CD8-positive, alpha-beta memory T cell (primary cell): ENCODE data around the gene TLCD5. TPM values are rescaled to one million over a fixed set of nuclear protein-coding genes. Genes with fewer than 3 reads are reported as not detected.

ENCODE experiments used
- CTCF ChIA-PET: fragments of 350-600 bp; sonication (Branson Sonifier 250); formaldehyde crosslinking; loops from one replicate; lab custom pipeline; 2021; ENCODE audit warnings: antibody characterized with exemption; lab: Charles Lee
- POLR2A ChIA-PET: fragments of 350-600 bp; sonication (Branson Sonifier 250); formaldehyde crosslinking; loops from one replicate; lab custom pipeline; 2021; ENCODE audit warnings: antibody characterized with exemption; lab: Charles Lee
- DNase-seq, 5 donors: peaks; one replicate each; pipeline versions ENCODE4 v3.0.0 to v3.0.0-alpha.2; 2020 to 2022; ENCODE audit warnings: mixed read lengths in 1 of 5
- H3K27ac ChIP-seq: one replicate; pipeline ENCODE4 v1.7.0; 2013; ENCODE audit warnings: low read depth, mild to moderate bottlenecking, low read length, moderate library complexity
- H3K27me3 ChIP-seq: 2 replicates; pipeline ENCODE4 v1.7.0; 2013; ENCODE audit warnings: low read length, mild to moderate bottlenecking; ENCODE audit not compliant: insufficient read depth, poor library complexity, severe bottlenecking
- H3K36me3 ChIP-seq: 2 replicates; pipeline ENCODE4 v1.7.0; 2013; ENCODE audit warnings: mild to moderate bottlenecking, low read length, moderate library complexity; ENCODE audit not compliant: insufficient read depth
- H3K4me1 ChIP-seq: 2 replicates; pipeline ENCODE4 v1.7.0; 2013; ENCODE audit warnings: mild to moderate bottlenecking, low read length, moderate library complexity; ENCODE audit not compliant: insufficient read depth
- H3K4me3 ChIP-seq: 2 replicates; pipeline ENCODE4 v1.7.0; 2013; ENCODE audit warnings: mild to moderate bottlenecking, low read length
- H3K9me3 ChIP-seq: 2 replicates; pipeline ENCODE4 v1.7.0; 2013; ENCODE audit warnings: mild to moderate bottlenecking, low read length
- H3K27ac Mint-ChIP-seq, 8 donors: one replicate each; pipeline ENCODE4 v1.8.0; 2020 to 2021; ENCODE audit warnings: mixed read lengths in 8 of 8, mild to moderate bottlenecking in 6 of 8, inconsistent platforms in 3 of 8, moderate library complexity in 3 of 8
- H3K27me3 Mint-ChIP-seq, 2 donors: one replicate each; pipeline ENCODE4 v1.8.0; 2020 to 2021; ENCODE audit warnings: mixed read lengths in 2 of 2, mild to moderate bottlenecking in 1 of 2, moderate library complexity in 1 of 2
- H3K36me3 Mint-ChIP-seq, 3 donors: one replicate each; pipeline ENCODE4 v1.8.0; 2020 to 2021; ENCODE audit warnings: mixed read lengths in 3 of 3, inconsistent platforms in 1 of 3, mild to moderate bottlenecking in 1 of 3
- H3K4me1 Mint-ChIP-seq, 3 donors: one replicate each; pipeline ENCODE4 v1.8.0; 2020 to 2021; ENCODE audit warnings: mixed read lengths in 3 of 3, inconsistent platforms in 1 of 3, mild to moderate bottlenecking in 1 of 3
- H3K4me3 Mint-ChIP-seq, 7 donors: one replicate each; pipeline ENCODE4 v1.8.0; 2020 to 2021; ENCODE audit warnings: mixed read lengths in 7 of 7, mild to moderate bottlenecking in 6 of 7, moderate library complexity in 4 of 7, inconsistent platforms in 2 of 7
- H3K9me3 Mint-ChIP-seq, 5 donors: one replicate each; pipeline ENCODE4 v1.8.0; 2020 to 2022; ENCODE audit warnings: mixed read lengths in 5 of 5, mild to moderate bottlenecking in 3 of 5, moderate library complexity in 2 of 5, inconsistent platforms in 1 of 5
- polyA plus RNA-seq: library from polyadenylated mRNA; unstranded; fragments of 300-500 nt; fragmentation: Illumina TruSeq; gene quantifications from one replicate; pipeline ENCODE4 v1.2.3, GENCODE V29; 2021
- total RNA-seq, 2 experiments: library from RNA; stranded (reverse); gene quantifications; one replicate each; pipeline ENCODE4 v1.2.3, GENCODE V29; 2021

The TLCD5 gene
- total and polyA plus RNA-seq, 3 experiments from 2014 or later: 0.16 to 1.7 (median 1.5) TPM

DNA sequence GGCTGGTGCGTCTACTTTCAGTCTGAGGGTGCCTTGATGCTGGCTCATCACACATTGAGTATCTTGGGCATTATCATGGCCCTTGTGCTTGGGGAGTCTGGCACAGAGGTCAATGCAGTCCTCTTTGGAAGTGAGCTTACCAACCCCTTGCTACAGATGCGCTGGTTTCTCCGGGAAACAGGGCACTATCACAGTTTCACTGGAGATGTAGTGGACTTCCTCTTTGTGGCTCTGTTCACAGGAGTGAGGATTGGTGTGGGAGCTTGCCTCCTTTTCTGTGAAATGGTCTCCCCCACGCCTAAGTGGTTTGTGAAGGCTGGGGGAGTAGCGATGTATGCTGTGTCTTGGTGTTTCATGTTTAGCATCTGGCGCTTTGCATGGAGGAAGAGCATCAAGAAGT lies 4.9 kb downstream of the TLCD5 start:
- no peak for DNase-seq
- Histone ChIP-seq H3K9me3 (no peaks in the 10 kb centered on the region), H3K36me3 (no peaks in the 10 kb centered on the region), H3K4me1 (peaks cover 2% of the 10 kb centered on the region), H3K4me3 (no peak overlapping the region), H3K27ac (no peak overlapping the region), H3K27me3 (peaks cover 18% of the 10 kb centered on the region)
- Mint-ChIP-seq H3K9me3 (no peaks in the 10 kb centered on the region), H3K36me3 (no peaks in the 10 kb centered on the region), H3K27ac (no peak overlapping the region), H3K4me3 (no peak overlapping the region), H3K27me3 (peaks cover 36 to 54% of the 10 kb centered on the region in 2 donors), H3K4me1 (peaks cover 22 to 28% (median 25%) of the 10 kb centered on the region in 3 donors)
- ChIA-PET CTCF (no interaction called here), POLR2A (no interaction called here)

- ChIA-PET POLR2A (no interaction called here), CTCF (interaction anchor here (1.8 to 5.1 kb wide), 2 partner anchors 14 to 354 kb away, joined by 6 to 46 read pairs; no protein-coding TSS in a partner anchor)
- peaks cover 16 to 23% (median 21%) of the 10 kb centered on the region in 3 donors for H3K4me1 Mint-ChIP-seq
- Histone ChIP-seq H3K4me3 (no peak overlapping the region), H3K9me3 (no peaks in the 10 kb centered on the region), H3K27ac (no peak overlapping the region), H3K36me3 (no peaks in the 10 kb centered on the region), H3K27me3 (peaks cover 8% of the 10 kb centered on the region), H3K4me1 (peaks cover 8% of the 10 kb centered on the region)
- H3K36me3 Mint-ChIP-seq: no peaks in the 10 kb centered on the region
- DNase-seq: no peak
- H3K9me3 Mint-ChIP-seq: no peaks in the 10 kb centered on the region
- peaks cover 31 to 43% of the 10 kb centered on the region in 2 donors for H3K27me3 Mint-ChIP-seq
- H3K4me3 Mint-ChIP-seq: no peak overlapping the region
- H3K27ac Mint-ChIP-seq: no peak overlapping the region
Measured at GRCh38 chr11:120331301-120331996, 6.3 kb downstream of the TLCD5 start.

- Histone ChIP-seq H3K36me3 (no peaks in the 10 kb centered on the region), H3K4me3 (no peak overlapping the region), H3K4me1 (peaks cover 22% of the 10 kb centered on the region), H3K27ac (no peak overlapping the region), H3K9me3 (no peaks in the 10 kb centered on the region), H3K27me3 (peaks cover 14% of the 10 kb centered on the region)
- Mint-ChIP-seq H3K27ac (peak overlapping the region in 1 of 8 donors; percentile 32), H3K36me3 (peaks cover 0 to 4% (median 0%) of the 10 kb centered on the region in 3 donors), H3K4me3 (no peak overlapping the region), H3K27me3 (peaks cover 26 to 41% of the 10 kb centered on the region in 2 donors), H3K4me1 (peaks cover 16 to 23% (median 22%) of the 10 kb centered on the region in 3 donors), H3K9me3 (peaks cover 0 to 3% (median 0%) of the 10 kb centered on the region in 5 donors)
- CTCF ChIA-PET: interaction anchor here (0.7 to 5.1 kb wide), 4 partner anchors 15 to 352 kb away, joined by 3 to 46 read pairs (median 6); no protein-coding TSS in a partner anchor
- no peak for DNase-seq
- POLR2A ChIA-PET: no interaction called here
Measured at GRCh38 chr11:120332822-120333716, 8.0 kb downstream of the TLCD5 start.

DNA sequence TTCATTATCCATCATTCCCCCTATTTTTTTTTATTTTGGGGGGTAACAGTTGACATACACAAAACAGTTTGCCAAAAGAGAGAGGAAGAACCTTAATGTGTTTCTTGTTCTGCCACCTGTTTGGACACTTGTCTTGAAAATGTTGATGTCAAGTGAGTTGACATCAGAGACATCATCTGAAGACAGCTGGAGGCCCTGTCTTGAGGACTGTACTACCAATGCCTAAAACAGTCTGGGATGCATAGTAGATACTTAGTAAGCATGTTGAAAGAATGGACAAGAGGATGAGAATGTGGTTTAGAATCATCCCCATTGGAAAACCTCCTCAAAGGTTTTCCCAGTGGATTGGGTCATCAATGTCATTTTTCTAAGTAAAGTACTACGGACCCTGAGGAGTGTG lies 8.7 kb downstream of the TLCD5 start:
- H3K9me3 Mint-ChIP-seq: peaks cover 0 to 3% (median 0%) of the 10 kb centered on the region in 5 donors
- Histone ChIP-seq H3K27me3 (peaks cover 16% of the 10 kb centered on the region), H3K9me3 (no peaks in the 10 kb centered on the region), H3K4me3 (no peak overlapping the region), H3K36me3 (no peaks in the 10 kb centered on the region), H3K4me1 (peaks cover 25% of the 10 kb centered on the region), H3K27ac (no peak overlapping the region)
- POLR2A ChIA-PET: no interaction called here
- H3K4me3 Mint-ChIP-seq: no peak overlapping the region
- peaks cover 19 to 30% (median 24%) of the 10 kb centered on the region in 3 donors for H3K4me1 Mint-ChIP-seq
- DNase-seq: no peak
- H3K27me3 Mint-ChIP-seq: peaks cover 22 to 45% of the 10 kb centered on the region in 2 donors
- CTCF ChIA-PET: interaction anchor here (0.7 to 5.1 kb wide), 7 partner anchors 9 to 363 kb away, joined by 4 to 46 read pairs (median 7); partner anchors contain the start of gene TLCD5
- no peak overlapping the region for H3K27ac Mint-ChIP-seq
- peaks cover 0 to 4% (median 0%) of the 10 kb centered on the region in 3 donors for H3K36me3 Mint-ChIP-seq

GRCh38 chr11:120334332-120334731 lies 9.2 kb downstream of the TLCD5 start:
- no peak for DNase-seq
- Mint-ChIP-seq H3K27me3 (peaks cover 22 to 44% of the 10 kb centered on the region in 2 donors), H3K36me3 (peaks cover 0 to 4% (median 0%) of the 10 kb centered on the region in 3 donors), H3K27ac (no peak overlapping the region), H3K4me1 (peaks cover 21 to 32% (median 28%) of the 10 kb centered on the region in 3 donors), H3K9me3 (peaks cover 0 to 3% (median 0%) of the 10 kb centered on the region in 5 donors), H3K4me3 (peak overlapping the region in 1 of 7 donors; percentile 64)
- ChIA-PET CTCF (interaction anchor here (0.7 to 5.1 kb wide), 8 partner anchors 9 to 362 kb away, joined by 4 to 46 read pairs (median 6); partner anchors contain the start of gene TLCD5), POLR2A (no interaction called here)
- Histone ChIP-seq H3K4me1 (peaks cover 25% of the 10 kb centered on the region), H3K27me3 (peaks cover 21% of the 10 kb centered on the region), H3K4me3 (no peak overlapping the region), H3K36me3 (no peaks in the 10 kb centered on the region), H3K27ac (no peak overlapping the region), H3K9me3 (no peaks in the 10 kb centered on the region)

GRCh38 chr11:120334894-120335462 lies 9.9 kb downstream of the TLCD5 start:
- peak overlapping the region; percentile 37 for H3K4me3 ChIP-seq

GRCh38 chr11:120335556-120335907 lies 10.4 kb downstream of the TLCD5 start:
- peak overlapping the region; percentile 37 for H3K4me3 ChIP-seq
- Mint-ChIP-seq H3K4me1 (peaks cover 26 to 44% (median 40%) of the 10 kb centered on the region in 3 donors), H3K36me3 (peaks cover 0 to 4% (median 2%) of the 10 kb centered on the region in 3 donors), H3K9me3 (peaks cover 0 to 3% (median 0%) of the 10 kb centered on the region in 5 donors), H3K4me3 (peak overlapping the region; percentile 60 to 92 (median 70)), H3K27ac (peak overlapping the region in 1 of 8 donors; percentile 31), H3K27me3 (peaks cover 19 to 48% of the 10 kb centered on the region in 2 donors)
- ChIA-PET CTCF (interaction anchor here (0.7 to 5.1 kb wide), 13 partner anchors 9 to 361 kb away, joined by 3 to 46 read pairs (median 3); no protein-coding TSS in a partner anchor), POLR2A (interaction anchor here (1.4 to 1.6 kb wide), 2 partner anchors 122 to 349 kb away, joined by 5 read pairs; no protein-coding TSS in a partner anchor)
- peak in 1 of 5 donors; percentile 9 for DNase-seq
- H3K9me3 ChIP-seq: no peaks in the 10 kb centered on the region
- peak overlapping the region; percentile 35 for H3K27ac ChIP-seq
- H3K36me3 ChIP-seq: no peaks in the 10 kb centered on the region
- H3K27me3 ChIP-seq: peaks cover 24% of the 10 kb centered on the region
- peaks cover 25% of the 10 kb centered on the region for H3K4me1 ChIP-seq

More at GRCh38 chr11:120334894-120335462, 9.9 kb downstream of the TLCD5 start:
- DNase-seq: peak in 4 of 5 donors; percentile 49 to 69 (median 58)
- Mint-ChIP-seq H3K36me3 (peaks cover 0 to 4% (median 0%) of the 10 kb centered on the region in 3 donors), H3K27me3 (peaks cover 19 to 49% of the 10 kb centered on the region in 2 donors), H3K27ac (peak overlapping the region in 5 of 8 donors; percentile 30 to 83 (median 46)), H3K9me3 (peaks cover 0 to 3% (median 0%) of the 10 kb centered on the region in 5 donors), H3K4me1 (peaks cover 26 to 39% (median 35%) of the 10 kb centered on the region in 3 donors), H3K4me3 (peak overlapping the region; percentile 60 to 92 (median 70))
- H3K36me3 ChIP-seq: no peaks in the 10 kb centered on the region
- ChIA-PET CTCF (interaction anchor here (0.7 to 5.1 kb wide), 15 partner anchors 9 to 362 kb away, joined by 3 to 46 read pairs (median 4); no protein-coding TSS in a partner anchor), POLR2A (interaction anchor here (1.4 to 1.6 kb wide), 2 partner anchors 123 to 350 kb away, joined by 5 read pairs; no protein-coding TSS in a partner anchor)
- H3K27me3 ChIP-seq: peaks cover 24% of the 10 kb centered on the region
- H3K27ac ChIP-seq: no peak overlapping the region
- H3K4me1 ChIP-seq: peaks cover 25% of the 10 kb centered on the region
- no peaks in the 10 kb centered on the region for H3K9me3 ChIP-seq
